ENCODE measurements around the gene TM4SF1.
"Not testable (repeated sequence)": the region's sequence is repeated elsewhere in the genome, so short reads cannot be mapped to it uniquely, and the experiment has no call there.

TM4SF1 gene

DNA sequence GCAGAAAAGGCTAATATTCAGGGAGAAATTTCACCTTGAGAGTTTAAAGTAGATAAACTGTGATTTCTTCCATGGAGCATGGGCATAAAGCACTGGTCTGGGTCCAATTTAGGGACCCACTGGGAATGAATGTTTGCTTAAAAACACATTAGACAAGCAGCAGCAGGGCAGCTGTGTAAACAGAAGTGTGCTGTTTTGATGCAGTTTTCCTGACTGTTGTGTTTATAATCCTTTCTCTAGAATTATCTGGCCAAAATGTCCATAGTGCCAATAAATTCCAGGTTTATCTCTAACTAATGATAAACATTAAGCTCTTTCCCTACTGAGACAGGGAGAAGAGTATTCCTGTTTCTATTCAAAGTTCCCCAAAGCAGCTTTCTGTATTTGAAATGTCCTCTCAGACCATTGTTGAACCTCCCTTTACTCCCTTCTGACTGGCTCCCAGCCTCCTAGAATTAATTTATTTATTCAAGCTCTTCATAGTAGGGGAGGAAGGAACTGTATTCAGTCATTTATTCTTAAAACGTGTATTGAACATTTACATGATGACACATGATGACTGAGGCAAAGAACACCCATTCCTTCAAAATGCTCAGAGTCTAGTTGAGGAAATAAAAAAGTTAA, 37.0 kb downstream of the TM4SF1 start:
- Histone ChIP-seq H3K4me3 (ENCODE audit: low read length) (no peak overlapping the region), H3K9me2 (replicated peaks; ENCODE audit: insufficient read depth, low read length) (no peaks in the 10 kb centered on the region), H3K27ac (ENCODE audit: low read length) (no peak overlapping the region), H3F3A (ENCODE audit: insufficient read depth, low read length) (no peaks in the 10 kb centered on the region), H3K4me2 (ENCODE audit: low read depth, low read length) (no peak overlapping the region), H4K20me1 (ENCODE audit: insufficient read depth, low read length) (no peaks in the 10 kb centered on the region), H3K27me3 (replicated peaks; ENCODE audit: insufficient read depth, low read length) (no peaks in the 10 kb centered on the region), H3K79me2 (ENCODE audit: low read length) (no peaks in the 10 kb centered on the region), H3K4me1 (ENCODE audit: low read length) (no peaks in the 10 kb centered on the region), H3K36me3 (replicated peaks; ENCODE audit: insufficient read depth, low read length) (no peaks in the 10 kb centered on the region), H2AFZ (ENCODE audit: low read length) (no peak overlapping the region), H3K9ac (ENCODE audit: low read length) (no peak overlapping the region), H3K9me3 (replicated peaks; ENCODE audit: insufficient read depth, low read length) (no peaks in the 10 kb centered on the region)
- no peak for DNase-seq
- TF ChIP-seq EZH2 (optimal IDR thresholded peaks at IDR 0.05; ENCODE audit: low read depth, low read length) (no peak), EZH2phosphoT487 (IDR thresholded peaks at IDR 0.05; ENCODE audit: low read length) (no peak)
- TF ChIP-seq, protein P1, sequence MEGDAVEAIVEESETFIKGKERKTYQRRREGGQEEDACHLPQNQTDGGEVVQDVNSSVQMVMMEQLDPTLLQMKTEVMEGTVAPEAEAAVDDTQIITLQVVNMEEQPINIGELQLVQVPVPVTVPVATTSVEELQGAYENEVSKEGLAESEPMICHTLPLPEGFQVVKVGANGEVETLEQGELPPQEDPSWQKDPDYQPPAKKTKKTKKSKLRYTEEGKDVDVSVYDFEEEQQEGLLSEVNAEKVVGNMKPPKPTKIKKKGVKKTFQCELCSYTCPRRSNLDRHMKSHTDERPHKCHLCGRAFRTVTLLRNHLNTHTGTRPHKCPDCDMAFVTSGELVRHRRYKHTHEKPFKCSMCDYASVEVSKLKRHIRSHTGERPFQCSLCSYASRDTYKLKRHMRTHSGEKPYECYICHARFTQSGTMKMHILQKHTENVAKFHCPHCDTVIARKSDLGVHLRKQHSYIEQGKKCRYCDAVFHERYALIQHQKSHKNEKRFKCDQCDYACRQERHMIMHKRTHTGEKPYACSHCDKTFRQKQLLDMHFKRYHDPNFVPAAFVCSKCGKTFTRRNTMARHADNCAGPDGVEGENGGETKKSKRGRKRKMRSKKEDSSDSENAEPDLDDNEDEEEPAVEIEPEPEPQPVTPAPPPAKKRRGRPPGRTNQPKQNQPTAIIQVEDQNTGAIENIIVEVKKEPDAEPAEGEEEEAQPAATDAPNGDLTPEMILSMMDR (IDR thresholded peaks at IDR 0.05; ENCODE audit: low read length): no peak

DNA sequence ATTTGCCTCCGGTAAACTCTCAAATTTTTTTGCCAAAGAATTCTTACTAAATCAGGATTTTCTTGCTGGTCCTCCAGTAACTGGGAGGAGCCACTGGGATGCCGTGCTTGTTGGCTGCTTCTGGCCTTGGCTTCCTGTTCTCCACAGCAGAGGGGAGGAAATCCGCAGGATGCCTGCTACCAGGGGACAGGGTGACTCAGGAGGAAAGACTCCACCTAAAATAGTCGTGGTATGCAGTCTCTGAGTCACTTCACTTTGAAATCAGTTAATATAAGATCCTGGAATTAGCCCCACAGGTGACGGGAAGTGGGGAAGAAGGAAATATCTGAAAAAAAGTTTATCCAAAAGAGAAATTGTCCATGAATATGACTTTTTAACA, 37.5 kb downstream of the TM4SF1 start:
- Histone ChIP-seq H4K20me1 (ENCODE audit: insufficient read depth, low read length) (no peaks in the 10 kb centered on the region), H3K27me3 (replicated peaks; ENCODE audit: insufficient read depth, low read length) (no peaks in the 10 kb centered on the region), H3K9me3 (replicated peaks; ENCODE audit: insufficient read depth, low read length) (no peaks in the 10 kb centered on the region), H3K9me2 (replicated peaks; ENCODE audit: insufficient read depth, low read length) (no peaks in the 10 kb centered on the region), H2AFZ (ENCODE audit: low read length) (no peak overlapping the region), H3F3A (ENCODE audit: insufficient read depth, low read length) (no peaks in the 10 kb centered on the region), H3K79me2 (ENCODE audit: low read length) (no peaks in the 10 kb centered on the region), H3K4me3 (ENCODE audit: low read length) (no peak overlapping the region), H3K4me2 (ENCODE audit: low read depth, low read length) (no peak overlapping the region), H3K9ac (ENCODE audit: low read length) (no peak overlapping the region), H3K27ac (ENCODE audit: low read length) (no peak overlapping the region), H3K4me1 (ENCODE audit: low read length) (no peaks in the 10 kb centered on the region), H3K36me3 (replicated peaks; ENCODE audit: insufficient read depth, low read length) (no peaks in the 10 kb centered on the region)
- TF ChIP-seq EZH2 (optimal IDR thresholded peaks at IDR 0.05; ENCODE audit: low read depth, low read length) (no peak), EZH2phosphoT487 (IDR thresholded peaks at IDR 0.05; ENCODE audit: low read length) (no peak)
- TF ChIP-seq, protein P1 (IDR thresholded peaks at IDR 0.05; ENCODE audit: low read length): no peak
- DNase-seq: no peak

DNA sequence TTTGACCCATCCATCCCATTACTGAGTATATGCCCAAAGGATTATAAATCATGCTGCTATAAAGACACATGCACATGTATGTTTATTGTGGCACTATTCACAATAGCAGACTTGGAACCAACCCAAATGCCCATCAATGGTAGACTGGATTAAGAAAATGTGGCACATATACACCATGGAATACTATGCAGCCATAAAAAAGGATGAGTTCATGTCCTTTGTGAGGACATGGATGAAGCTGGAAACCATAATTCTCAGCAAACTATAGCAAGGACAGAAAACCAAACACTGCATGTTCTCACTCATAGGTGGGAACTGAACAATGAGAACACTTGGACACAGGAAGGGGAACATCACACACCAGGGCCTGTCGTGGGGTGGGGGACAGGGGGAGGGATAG, 40.0 kb downstream of the TM4SF1 start:
- not testable (repeated sequence) for H3K9ac ChIP-seq (ENCODE audit: low read length); H3F3A ChIP-seq (ENCODE audit: insufficient read depth, low read length); H3K27ac ChIP-seq (ENCODE audit: low read length); DNase-seq; H3K27me3 ChIP-seq (replicated peaks; ENCODE audit: insufficient read depth, low read length); H2AFZ ChIP-seq (ENCODE audit: low read length); H3K4me3 ChIP-seq (ENCODE audit: low read length); H3K9me2 ChIP-seq (replicated peaks; ENCODE audit: insufficient read depth, low read length); H3K4me1 ChIP-seq (ENCODE audit: low read length); H3K79me2 ChIP-seq (ENCODE audit: low read length); H3K36me3 ChIP-seq (replicated peaks; ENCODE audit: insufficient read depth, low read length); H3K4me2 ChIP-seq (ENCODE audit: low read depth, low read length); H3K9me3 ChIP-seq (replicated peaks; ENCODE audit: insufficient read depth, low read length); H4K20me1 ChIP-seq (ENCODE audit: insufficient read depth, low read length)

DNA sequence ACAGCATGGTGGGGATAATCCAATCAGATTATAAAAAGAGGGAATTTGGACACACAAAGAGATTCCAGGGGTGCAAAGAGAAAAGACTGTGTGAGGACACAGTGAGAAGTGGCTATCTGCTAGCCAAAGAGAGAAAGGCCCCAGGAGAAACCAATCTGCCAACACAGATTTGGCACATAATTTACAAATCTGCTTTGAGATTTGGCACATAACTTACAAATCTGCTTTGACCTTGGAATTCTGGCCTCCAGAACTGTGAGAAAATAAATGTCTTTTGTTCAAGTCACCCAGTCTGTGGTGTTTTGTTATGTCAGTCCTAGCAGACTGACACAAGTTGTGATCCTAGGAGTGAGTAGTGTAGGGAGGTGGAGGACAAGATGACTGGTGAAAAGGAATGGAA, 40.5 kb downstream of the TM4SF1 start:
- Histone ChIP-seq H4K20me1 (ENCODE audit: insufficient read depth, low read length) (no peaks in the 10 kb centered on the region), H3K9me2 (replicated peaks; ENCODE audit: insufficient read depth, low read length) (no peaks in the 10 kb centered on the region), H3K27me3 (replicated peaks; ENCODE audit: insufficient read depth, low read length) (no peaks in the 10 kb centered on the region), H3K4me2 (ENCODE audit: low read depth, low read length) (no peak overlapping the region), H3K9ac (ENCODE audit: low read length) (no peak overlapping the region), H3K79me2 (ENCODE audit: low read length) (no peaks in the 10 kb centered on the region), H3K27ac (ENCODE audit: low read length) (no peak overlapping the region), H3K9me3 (replicated peaks; ENCODE audit: insufficient read depth, low read length) (no peaks in the 10 kb centered on the region), H3K4me1 (ENCODE audit: low read length) (no peaks in the 10 kb centered on the region), H3K36me3 (replicated peaks; ENCODE audit: insufficient read depth, low read length) (no peaks in the 10 kb centered on the region), H2AFZ (ENCODE audit: low read length) (no peak overlapping the region), H3F3A (ENCODE audit: insufficient read depth, low read length) (no peaks in the 10 kb centered on the region), H3K4me3 (ENCODE audit: low read length) (no peak overlapping the region)
- no peak for DNase-seq
- no peak for TF ChIP-seq EZH2phosphoT487 (IDR thresholded peaks at IDR 0.05; ENCODE audit: low read length)
- TF ChIP-seq, protein P1 (IDR thresholded peaks at IDR 0.05; ENCODE audit: low read length): no peak
- TF ChIP-seq EZH2 (optimal IDR thresholded peaks at IDR 0.05; ENCODE audit: low read depth, low read length): no peak

All from MM.1S (cell line).